Smooth muscle cell (in vitro differentiated cells): ENCODE measurements around the gene TMTC2. TPM values are rescaled to one million over a fixed set of nuclear protein-coding genes. Genes with fewer than 3 reads are reported as not detected.

Source experiments
- DNase-seq: peaks from one replicate; lab custom pipeline; 2025; ENCODE audit not compliant: unreplicated experiment; lab: John Stamatoyannopoulos, UW
- H2AFZ ChIP-seq: fragments of 200-600 bp; sonication (generic); 2 replicates; pipeline ENCODE4 v1.6.0; 2016; ENCODE audit warnings: antibody characterized with exemption, low read depth, mild to moderate bottlenecking
- H3F3A ChIP-seq: fragments of 200-600 bp; sonication (generic); 2 replicates; pipeline ENCODE4 v1.6.0; 2017; ENCODE audit warnings: antibody characterized with exemption, low read depth
- H3K27ac ChIP-seq: fragments of 200-600 bp; sonication (generic); 2 replicates; pipeline ENCODE4 v1.5.1; 2016; ENCODE audit warnings: low read depth, mild to moderate bottlenecking
- H3K27me3 ChIP-seq: fragments of 200-600 bp; sonication (generic); 2 replicates; pipeline ENCODE4 v1.6.1; 2016; ENCODE audit warnings: low read depth, mild to moderate bottlenecking
- H3K36me3 ChIP-seq: fragments of 200-600 bp; sonication (generic); 2 replicates; pipeline ENCODE4 v1.5.1; 2016; ENCODE audit warnings: low read depth
- H3K4me1 ChIP-seq: fragments of 200-600 bp; sonication (generic); 2 replicates; pipeline ENCODE4 v1.5.1; 2016; ENCODE audit warnings: low read depth
- H3K4me2 ChIP-seq: fragments of 200-600 bp; sonication (generic); 2 replicates; pipeline ENCODE4 v1.6.0; 2016; ENCODE audit warnings: mild to moderate bottlenecking
- H3K4me3 ChIP-seq: fragments of 200-600 bp; sonication (generic); 2 replicates; pipeline ENCODE4 v1.5.1; 2016; ENCODE audit warnings: mild to moderate bottlenecking
- H3K79me2 ChIP-seq: fragments of 200-600 bp; sonication (generic); 2 replicates; pipeline ENCODE4 v1.6.0; 2016; ENCODE audit warnings: low read depth, mild to moderate bottlenecking
- H3K9ac ChIP-seq: fragments of 200-600 bp; sonication (generic); 2 replicates; pipeline ENCODE4 v1.6.0; 2016; ENCODE audit warnings: low read depth
- H3K9me3 ChIP-seq: fragments of 200-600 bp; sonication (generic); replicated peaks from 2 replicates; pipeline ENCODE4 v1.5.1; 2016; ENCODE audit warnings: low read depth
- H4K20me1 ChIP-seq: fragments of 200-600 bp; sonication (generic); 2 replicates; pipeline ENCODE4 v1.6.0; 2016; ENCODE audit warnings: low read depth
- WGBS: methylation state at CpG from one replicate; pipeline ENCODE4 v1.1.7; 2016; ENCODE audit warnings: low lambda C conversion rate; 5-methylcytosine and 5-hydroxymethylcytosine counted together
- polyA plus RNA-seq: library from polyadenylated mRNA; unstranded; fragments of >200 nt; fragmentation: Nextera tagmentation; extraction: Ambion mirVana; gene quantifications from 2 replicates; pipeline ENCODE4 v1.2.1, GENCODE V29; 2016
- total RNA-seq: library from RNA; depleted of rRNA; stranded (reverse); fragments of >200 nt; gene quantifications from 2 replicates; pipeline ENCODE4 v1.2.3, GENCODE V29; 2014
- TF ChIP-seq, protein P1 (sequence below): fragments of 200-600 bp; sonication (generic); IDR thresholded peaks from 2 replicates; pipeline ENCODE4 v1.5.1; 2017; ENCODE audit warnings: borderline replicate concordance, mild to moderate bottlenecking, antibody characterized with exemption; ENCODE audit not compliant: insufficient read depth, poor library complexity, severe bottlenecking

The TMTC2 gene
- total and polyA plus RNA-seq, 2 experiments from 2014 or later, result 0.71 to 10.6 TPM

DNA sequence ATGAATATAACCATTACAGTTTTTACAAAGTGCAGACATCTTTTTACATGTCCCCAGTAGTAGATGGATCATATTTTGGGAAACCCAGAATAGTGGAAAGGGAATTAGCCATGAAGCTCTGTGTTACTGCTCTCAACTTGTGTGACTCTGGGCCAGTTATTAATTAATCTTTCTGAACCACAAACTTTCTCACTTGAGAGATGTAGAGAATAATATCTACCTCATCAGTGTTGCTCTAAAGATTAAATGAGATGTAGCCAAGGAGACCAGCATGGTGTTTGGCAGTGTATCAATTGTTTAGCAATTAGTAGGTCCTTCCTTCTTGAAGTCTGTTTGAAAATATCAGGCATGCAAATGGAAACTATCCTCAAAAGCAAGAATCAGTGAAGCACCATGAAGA lies 169.2 kb downstream of the TMTC2 start:
- H3K4me1 ChIP-seq, result peaks cover 15% of the 10 kb centered on the region
- no peak overlapping the region for H3K4me2 ChIP-seq
- H3K4me3 ChIP-seq, result no peak overlapping the region
- H3K27me3 ChIP-seq, result no peaks in the 10 kb centered on the region
- H3K79me2 ChIP-seq, result no peaks in the 10 kb centered on the region
- H3K9me3 ChIP-seq, result no peaks in the 10 kb centered on the region
- TF ChIP-seq, protein P1, sequence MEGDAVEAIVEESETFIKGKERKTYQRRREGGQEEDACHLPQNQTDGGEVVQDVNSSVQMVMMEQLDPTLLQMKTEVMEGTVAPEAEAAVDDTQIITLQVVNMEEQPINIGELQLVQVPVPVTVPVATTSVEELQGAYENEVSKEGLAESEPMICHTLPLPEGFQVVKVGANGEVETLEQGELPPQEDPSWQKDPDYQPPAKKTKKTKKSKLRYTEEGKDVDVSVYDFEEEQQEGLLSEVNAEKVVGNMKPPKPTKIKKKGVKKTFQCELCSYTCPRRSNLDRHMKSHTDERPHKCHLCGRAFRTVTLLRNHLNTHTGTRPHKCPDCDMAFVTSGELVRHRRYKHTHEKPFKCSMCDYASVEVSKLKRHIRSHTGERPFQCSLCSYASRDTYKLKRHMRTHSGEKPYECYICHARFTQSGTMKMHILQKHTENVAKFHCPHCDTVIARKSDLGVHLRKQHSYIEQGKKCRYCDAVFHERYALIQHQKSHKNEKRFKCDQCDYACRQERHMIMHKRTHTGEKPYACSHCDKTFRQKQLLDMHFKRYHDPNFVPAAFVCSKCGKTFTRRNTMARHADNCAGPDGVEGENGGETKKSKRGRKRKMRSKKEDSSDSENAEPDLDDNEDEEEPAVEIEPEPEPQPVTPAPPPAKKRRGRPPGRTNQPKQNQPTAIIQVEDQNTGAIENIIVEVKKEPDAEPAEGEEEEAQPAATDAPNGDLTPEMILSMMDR, result no peak
- H3K9ac ChIP-seq, result no peak overlapping the region
- H3K27ac ChIP-seq, result no peak overlapping the region
- no peaks in the 10 kb centered on the region for H4K20me1 ChIP-seq
- no peak overlapping the region for H2AFZ ChIP-seq
- no peaks in the 10 kb centered on the region for H3F3A ChIP-seq
- no peak for DNase-seq
- no peaks in the 10 kb centered on the region for H3K36me3 ChIP-seq

DNA sequence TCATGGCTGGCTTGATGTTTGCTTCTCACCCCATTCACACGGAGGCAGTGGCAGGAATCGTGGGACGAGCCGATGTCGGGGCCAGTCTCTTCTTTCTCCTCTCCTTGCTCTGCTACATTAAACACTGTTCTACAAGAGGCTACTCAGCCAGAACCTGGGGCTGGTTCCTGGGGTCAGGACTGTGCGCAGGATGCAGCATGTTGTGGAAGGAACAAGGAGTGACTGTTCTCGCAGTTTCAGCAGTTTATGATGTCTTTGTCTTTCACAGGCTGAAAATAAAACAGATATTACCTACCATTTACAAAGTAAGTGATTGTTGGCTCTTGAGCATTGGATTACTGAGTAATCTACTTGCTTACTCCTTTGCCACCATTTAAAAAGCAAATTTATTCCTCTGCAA lies 170.6 kb downstream of the TMTC2 start:
- 96% methylated on average over 7 of the region's 7 CpGs for WGBS
- no peaks in the 10 kb centered on the region for H3K9me3 ChIP-seq

DNA sequence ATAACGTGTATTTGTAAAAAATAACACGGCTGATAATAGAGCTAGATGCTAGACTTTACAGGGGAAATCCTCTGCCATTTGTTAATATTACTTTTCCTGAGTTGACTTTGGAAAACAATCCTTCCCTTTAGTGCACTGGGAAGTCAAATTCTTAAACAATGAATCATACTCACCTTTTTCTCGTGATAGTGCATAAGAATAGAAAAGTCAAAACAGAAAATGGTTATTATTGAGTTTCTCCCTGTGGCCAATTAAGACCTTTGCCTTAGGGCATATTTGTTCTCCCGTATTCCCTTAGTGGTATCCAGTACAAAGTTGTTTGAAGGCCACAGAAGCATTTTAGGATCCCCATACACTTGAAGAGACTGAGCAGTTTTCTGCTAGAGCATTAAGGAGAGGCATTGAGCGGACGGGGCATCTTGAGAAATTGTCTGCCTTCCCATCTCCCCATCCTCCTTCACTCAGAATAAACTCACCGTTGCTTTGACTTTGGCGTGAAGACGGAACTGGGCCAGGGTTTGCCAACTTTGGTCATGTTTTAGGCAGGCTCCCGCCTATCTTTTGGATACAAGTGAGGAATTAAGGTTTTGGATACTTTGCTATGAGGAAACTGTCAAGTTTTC lies 171.3 kb downstream of the TMTC2 start:
- Histone ChIP-seq H3F3A (no peaks in the 10 kb centered on the region), H3K9me3 (no peaks in the 10 kb centered on the region), H4K20me1 (no peaks in the 10 kb centered on the region), H3K4me1 (peaks cover 18% of the 10 kb centered on the region), H3K4me2 (no peak overlapping the region), H3K79me2 (no peaks in the 10 kb centered on the region), H3K36me3 (no peaks in the 10 kb centered on the region), H2AFZ (no peak overlapping the region), H3K4me3 (no peak overlapping the region), H3K27me3 (no peaks in the 10 kb centered on the region), H3K9ac (no peak overlapping the region), H3K27ac (no peak overlapping the region)
- WGBS, result 82% methylated on average over 10 of the region's 10 CpGs
- TF ChIP-seq, protein P1, result no peak
- DNase-seq, result no peak

More for the DNA sequence above, 170.6 kb downstream of the TMTC2 start:
- TF ChIP-seq, protein P1, result no peak
- H3K27me3 ChIP-seq, result no peaks in the 10 kb centered on the region
- H3K9ac ChIP-seq, result no peak overlapping the region
- H3K79me2 ChIP-seq, result no peaks in the 10 kb centered on the region
- H3K4me1 ChIP-seq, result peaks cover 16% of the 10 kb centered on the region
- no peak for DNase-seq
- H3K4me2 ChIP-seq, result no peak overlapping the region
- H3F3A ChIP-seq, result no peaks in the 10 kb centered on the region
- H4K20me1 ChIP-seq, result no peaks in the 10 kb centered on the region
- no peak overlapping the region for H2AFZ ChIP-seq
- no peak overlapping the region for H3K4me3 ChIP-seq
- no peak overlapping the region for H3K27ac ChIP-seq
- no peaks in the 10 kb centered on the region for H3K36me3 ChIP-seq

DNA sequence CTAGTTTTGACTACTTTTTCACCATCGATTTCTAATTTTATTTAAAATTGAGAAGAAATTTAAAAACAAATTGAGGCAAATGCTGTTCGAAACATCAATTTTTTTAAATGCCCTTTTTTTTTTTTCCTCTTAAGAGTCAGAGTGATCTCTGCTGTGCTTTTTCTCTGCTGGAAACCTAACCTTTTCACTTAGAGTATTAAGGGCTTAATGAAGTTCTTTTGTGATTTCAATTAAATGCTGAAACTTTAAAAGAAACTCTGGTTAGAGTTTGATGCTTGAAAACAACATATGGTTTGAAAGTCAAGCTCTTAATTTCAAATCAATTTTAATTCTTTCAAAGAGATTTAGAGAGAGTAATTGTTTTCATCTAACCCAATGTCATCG lies 171.8 kb downstream of the TMTC2 start:
- H3K4me3 ChIP-seq, result no peak overlapping the region
- peaks cover 18% of the 10 kb centered on the region for H3K4me1 ChIP-seq
- H3K36me3 ChIP-seq, result no peaks in the 10 kb centered on the region
- H3K9me3 ChIP-seq, result no peaks in the 10 kb centered on the region
- no peaks in the 10 kb centered on the region for H3K79me2 ChIP-seq
- no peak for DNase-seq
- H3K27ac ChIP-seq, result no peak overlapping the region
- H3K9ac ChIP-seq, result no peak overlapping the region
- H4K20me1 ChIP-seq, result no peaks in the 10 kb centered on the region
- WGBS, result 90% methylated on average over 3 of the region's 3 CpGs
- H3F3A ChIP-seq, result no peaks in the 10 kb centered on the region
- TF ChIP-seq, protein P1, result no peak
- H2AFZ ChIP-seq, result no peak overlapping the region
- H3K4me2 ChIP-seq, result no peak overlapping the region
- no peaks in the 10 kb centered on the region for H3K27me3 ChIP-seq
